ENCODE results near the gene GOLGA6A. TPM values are rescaled to one million over a fixed set of nuclear protein-coding genes. Genes with fewer than 3 reads are reported as not detected.
"Not testable (repeated sequence)": the region's sequence is repeated elsewhere in the genome, so short reads cannot be mapped to it uniquely, and the experiment has no call there.

GOLGA6A gene, protein sequence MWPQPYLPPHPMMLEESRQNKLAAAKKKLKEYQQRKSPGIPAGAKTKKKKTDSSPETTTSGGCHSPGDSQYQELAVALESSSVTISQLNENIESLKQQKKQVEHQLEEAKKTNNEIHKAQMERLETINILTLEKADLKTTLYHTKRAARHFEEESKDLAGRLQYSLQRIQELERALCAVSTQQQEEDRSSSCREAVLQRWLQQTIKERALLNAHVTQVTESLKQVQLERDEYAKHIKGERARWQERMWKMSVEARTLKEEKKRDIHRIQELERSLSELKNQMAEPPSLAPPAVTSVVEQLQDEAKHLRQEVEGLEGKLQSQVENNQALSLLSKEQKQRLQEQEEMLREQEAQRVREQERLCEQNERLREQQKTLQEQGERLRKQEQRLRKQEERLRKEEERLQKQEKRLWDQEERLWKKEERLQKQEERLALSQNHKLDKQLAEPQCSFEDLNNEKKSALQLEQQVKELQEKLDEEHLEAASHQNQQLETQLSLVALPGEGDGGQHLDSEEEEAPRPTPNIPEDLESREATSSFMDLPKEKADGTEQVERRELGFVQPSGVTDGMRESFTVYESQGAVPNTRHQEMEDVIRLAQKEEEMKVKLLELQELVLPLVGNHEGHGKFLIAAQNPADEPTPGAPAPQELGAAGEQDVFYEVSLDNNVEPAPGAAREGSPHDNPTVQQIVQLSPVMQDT
- total RNA-seq: not detected in 2 replicates

GRCh38 chr15:74082450-74082849 lies at the start of gene GOLGA6A:
Gene GOLGA6A (minus strand): TSS chr15:74082550. CDS start chr15:74082509, 41 bp downstream.
- DNase-seq (ENCODE audit: low read depth in 2 of 2): not testable (repeated sequence)

DNA sequence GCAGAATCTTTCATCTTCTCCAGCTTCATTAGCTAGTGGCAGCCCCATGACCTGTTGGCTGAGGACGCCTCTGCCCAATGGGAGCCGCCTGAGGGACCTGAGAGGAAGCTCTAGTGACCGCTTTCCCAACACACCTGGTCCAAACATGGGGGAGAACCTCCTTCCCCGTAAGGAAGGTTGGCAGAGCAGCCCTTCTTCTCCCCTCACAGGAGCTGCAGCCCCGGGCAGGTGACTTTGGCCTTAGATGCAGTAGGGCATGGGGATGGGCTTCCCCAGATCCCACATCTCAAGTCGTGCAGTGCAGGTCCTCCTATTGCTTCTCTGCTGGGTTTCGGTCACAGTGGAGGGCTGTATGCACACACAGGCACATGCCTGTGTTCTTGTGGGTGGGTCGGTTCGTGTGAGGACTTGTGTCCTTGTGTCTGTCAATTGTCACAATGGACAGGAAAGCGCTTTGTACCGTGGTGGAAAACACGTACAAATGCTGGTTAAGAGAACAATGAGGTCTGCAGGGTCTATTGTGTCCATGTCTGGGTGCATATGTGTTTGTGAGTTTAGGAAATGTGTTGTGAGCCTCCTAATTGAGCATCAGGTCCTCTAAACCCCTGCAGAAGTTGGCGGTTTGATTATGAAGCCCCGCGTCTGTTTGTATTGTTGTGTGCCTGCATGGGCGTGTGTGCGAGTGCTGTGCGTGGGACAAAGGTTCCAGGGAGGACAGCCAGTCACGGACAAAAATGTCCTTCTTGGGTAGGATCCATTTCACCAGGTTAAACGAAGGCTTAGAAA lies 49.5 kb upstream of the GOLGA6A start:
- DNase-seq (ENCODE audit: low read depth in 2 of 2): no peak

- DNase-seq (ENCODE audit: low read depth in 2 of 2): no peak
Measured at GRCh38 chr15:74130849-74131627, 48.7 kb upstream of the GOLGA6A start.

DNA sequence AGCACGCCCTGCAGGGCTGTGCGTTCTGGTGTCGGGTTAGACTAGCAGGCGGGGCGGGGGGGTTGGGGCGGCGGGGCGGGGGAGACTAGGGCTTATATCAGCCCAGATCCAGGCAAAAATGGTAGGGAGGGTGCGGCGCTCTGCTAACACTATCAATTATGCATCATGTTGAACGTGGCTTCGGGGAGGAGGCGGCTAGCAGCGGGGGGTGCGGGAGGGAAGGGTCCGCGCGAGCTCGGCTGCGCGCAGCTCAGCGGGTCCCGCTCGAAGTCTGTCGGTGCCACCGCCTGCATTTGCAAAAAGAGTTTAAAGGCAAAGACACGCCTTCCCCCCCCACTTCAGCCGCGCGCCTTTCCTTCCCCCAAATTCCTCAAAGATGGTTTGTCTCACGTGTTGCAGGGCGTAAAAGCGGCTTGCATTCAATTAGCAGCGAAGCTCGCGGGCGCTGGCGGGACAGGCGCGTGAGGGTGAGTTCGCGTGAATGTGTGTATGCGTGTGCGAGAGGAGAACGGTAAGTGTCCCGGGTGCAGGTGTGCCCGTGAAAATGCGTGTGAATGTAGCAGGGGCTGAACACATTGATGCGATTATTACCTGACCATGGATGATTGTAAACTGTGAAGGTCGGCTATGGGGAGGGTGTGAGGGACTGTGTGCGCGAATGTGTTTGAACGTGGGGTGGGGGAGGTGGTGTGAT lies 48.0 kb upstream of the GOLGA6A start, which contains the start of gene ISLR2:
Gene ISLR2 (plus strand): TSS at position 432 of the 694 bp plus-strand sequence. CDS start 2,169 bp downstream, outside the sequence.
- DNase-seq (ENCODE audit: low read depth in 2 of 2): peak in 1 of 2 donors; percentile 21

- DNase-seq (ENCODE audit: low read depth in 2 of 2): no peak
Measured at GRCh38 chr15:74129586-74130154, 47.3 kb upstream of the GOLGA6A start.

DNA sequence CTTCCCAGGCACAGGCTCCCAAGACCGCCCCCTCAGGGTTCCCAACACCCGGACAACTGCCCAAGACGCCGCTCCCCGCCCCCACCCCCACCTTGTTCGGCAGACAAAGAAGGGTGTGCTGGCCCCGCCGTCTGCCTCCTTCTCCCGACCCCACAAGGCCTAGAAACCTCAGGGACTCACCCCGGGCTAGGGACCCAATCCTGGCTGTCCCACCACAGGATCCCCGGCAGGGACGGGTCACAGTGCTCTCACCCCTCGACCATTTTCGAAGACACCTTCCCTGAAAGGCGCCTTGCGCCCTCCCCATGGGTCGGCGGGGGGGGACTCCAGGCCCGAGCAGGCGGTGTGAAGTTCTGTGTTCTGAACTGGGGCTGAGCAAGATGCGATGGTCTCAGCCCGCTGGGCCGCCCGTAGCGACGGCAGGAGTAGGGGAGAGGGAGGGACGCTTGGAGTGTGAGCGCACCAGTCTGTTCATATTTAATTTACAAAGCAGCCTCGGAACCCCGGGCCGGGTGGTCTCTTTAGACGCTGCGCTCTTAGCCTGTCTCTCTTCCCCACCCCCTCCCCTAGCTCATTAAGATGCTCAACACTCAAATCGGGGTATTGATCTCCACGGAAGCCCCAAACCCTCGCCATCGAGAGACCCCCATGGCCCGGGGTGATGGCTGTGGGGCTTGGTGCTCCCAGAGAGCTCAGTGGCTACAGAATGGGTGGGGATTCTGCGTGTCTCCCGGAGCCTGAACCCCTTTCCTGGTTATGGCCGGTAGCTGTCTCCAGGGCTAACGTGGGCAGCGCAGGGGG lies 46.6 kb upstream of the GOLGA6A start:
- no peak for DNase-seq (ENCODE audit: low read depth in 2 of 2)

DNA sequence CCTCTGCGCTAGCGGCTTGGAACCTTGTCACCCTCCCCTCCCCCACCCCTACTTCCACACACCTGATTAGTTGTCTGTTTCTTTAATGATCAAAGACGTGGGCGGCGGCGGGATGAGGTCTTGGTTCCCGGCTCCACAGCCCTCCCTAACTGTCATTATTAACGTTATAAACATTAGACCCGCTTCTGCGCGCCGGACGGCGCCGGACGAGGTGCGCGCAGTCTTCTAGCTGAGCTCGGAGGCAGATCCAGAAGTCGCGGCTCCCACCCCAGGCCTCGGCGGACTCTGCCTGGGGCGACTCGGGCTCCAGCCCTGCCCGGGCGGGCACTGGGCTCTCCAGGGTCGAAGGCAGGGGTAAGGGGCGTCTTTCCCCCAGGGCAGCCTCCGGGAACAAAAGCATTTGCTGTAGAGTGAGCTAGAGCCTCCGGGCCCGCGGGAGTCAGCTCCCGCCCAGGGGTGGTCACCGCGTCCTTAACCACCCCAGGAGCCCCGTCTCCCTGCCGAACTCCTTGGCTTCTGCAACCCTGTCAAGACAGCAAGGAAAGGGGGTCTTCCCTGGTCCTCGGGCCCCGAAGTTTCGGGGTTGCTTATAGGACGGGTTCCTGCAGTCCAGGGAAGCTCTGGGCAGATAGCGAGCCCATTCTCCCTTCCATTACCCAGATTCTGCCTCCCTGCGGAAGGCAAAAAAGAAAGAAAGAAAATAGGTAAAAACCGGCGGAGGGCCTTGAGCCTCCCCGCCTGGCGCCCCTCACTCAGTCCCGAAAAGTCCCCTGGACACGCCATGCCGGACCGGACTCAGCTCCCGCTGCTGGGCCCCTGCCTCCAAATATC lies 45.8 kb upstream of the GOLGA6A start:
- peak in 1 of 2 donors; percentile 23 for DNase-seq (ENCODE audit: low read depth in 2 of 2)

GRCh38 chr15:74127255-74127953 lies 45.1 kb upstream of the GOLGA6A start:
- peak; percentile 58 to 84 for DNase-seq (ENCODE audit: low read depth in 2 of 2)

GRCh38 chr15:74124759-74125158 lies 42.4 kb upstream of the GOLGA6A start:
- no peak for DNase-seq (ENCODE audit: low read depth in 2 of 2)

DNA sequence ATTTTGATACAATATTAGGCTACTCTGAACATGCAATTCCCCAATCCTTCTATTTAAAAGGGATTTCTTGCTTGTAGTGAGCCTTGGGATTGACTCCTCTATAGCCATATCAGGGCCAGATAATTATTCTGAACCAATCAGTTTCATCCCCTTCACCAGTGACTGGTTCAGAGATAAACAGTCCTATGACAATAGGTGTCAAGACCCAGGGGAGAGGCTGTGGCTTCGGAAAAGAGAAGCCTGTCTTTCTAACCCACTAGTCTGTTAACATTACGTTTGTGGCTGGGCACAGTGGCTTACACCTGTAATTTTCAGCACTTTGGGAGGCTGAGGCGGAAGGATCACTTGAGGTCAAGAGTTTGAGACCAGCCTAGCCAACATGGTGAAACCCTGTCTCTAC lies 41.8 kb upstream of the GOLGA6A start:
- DNase-seq (ENCODE audit: low read depth in 2 of 2): no peak

DNA sequence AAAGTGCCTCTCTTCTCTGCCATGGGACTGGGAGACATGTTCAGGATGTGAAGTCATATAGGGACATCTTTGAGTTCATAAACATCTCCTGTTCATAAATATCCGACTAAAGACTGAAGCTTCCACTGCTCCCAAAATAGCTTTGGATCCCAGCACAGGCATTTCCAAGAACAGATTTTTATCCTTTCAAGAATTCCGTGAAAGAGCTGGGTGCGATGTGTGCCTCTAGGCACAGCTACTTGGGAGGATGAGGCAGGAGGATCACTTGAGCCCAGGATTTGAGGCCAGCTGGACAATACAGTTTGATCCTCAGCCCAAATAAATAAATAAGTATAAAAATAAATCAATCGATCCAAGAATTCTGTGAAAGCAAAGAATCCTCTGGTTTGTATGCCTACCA lies 41.3 kb upstream of the GOLGA6A start:
- DNase-seq (ENCODE audit: low read depth in 2 of 2): no peak

GRCh38 chr15:74123131-74123429 lies 40.7 kb upstream of the GOLGA6A start:
- DNase-seq (ENCODE audit: low read depth in 2 of 2): no peak

GRCh38 chr15:74122403-74123130 lies 40.2 kb upstream of the GOLGA6A start:
- no peak for DNase-seq (ENCODE audit: low read depth in 2 of 2)

DNA sequence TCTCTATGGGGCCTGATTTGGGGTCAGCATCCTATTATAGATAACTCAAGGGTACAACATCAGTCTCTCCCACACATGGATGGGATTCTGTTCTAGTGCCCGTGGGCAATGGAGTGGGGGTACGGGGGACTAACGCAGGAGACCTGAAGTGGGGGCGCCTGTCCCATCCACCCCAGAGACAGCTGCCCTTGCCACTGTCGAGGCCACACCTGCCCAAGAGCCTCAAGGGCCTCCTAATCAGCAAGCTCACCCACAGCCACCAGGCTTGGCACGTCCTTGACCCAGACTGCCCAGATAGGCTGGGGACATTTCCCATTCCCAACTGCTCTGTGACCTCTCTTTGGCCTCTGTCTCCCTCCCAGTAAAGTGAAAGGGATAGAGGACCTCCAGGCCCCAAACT lies 39.5 kb upstream of the GOLGA6A start:
- DNase-seq (ENCODE audit: low read depth in 2 of 2): no peak

- no peak for DNase-seq (ENCODE audit: low read depth in 2 of 2)
Measured at GRCh38 chr15:74121039-74121438, 38.7 kb upstream of the GOLGA6A start.

DNA sequence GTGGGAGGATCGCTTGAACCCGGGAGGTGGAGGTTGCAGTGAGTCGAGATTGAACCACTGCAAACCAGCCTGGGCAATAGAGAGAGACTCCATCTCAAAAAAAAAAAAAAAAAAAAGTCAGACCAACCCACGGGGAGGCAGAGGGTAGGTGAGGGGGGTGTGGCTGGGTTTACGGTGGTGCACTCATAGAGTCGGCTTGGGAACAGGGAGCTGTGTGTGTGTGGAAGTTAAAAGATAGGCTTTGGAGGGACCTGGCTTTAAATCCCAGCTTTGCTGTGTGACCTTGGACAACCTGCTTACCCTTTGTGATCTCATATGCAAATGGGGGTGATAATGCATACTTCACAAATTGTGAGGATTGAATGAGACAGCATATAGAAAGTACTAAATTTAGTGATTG lies 38.1 kb upstream of the GOLGA6A start:
- no peak for DNase-seq (ENCODE audit: low read depth in 2 of 2)

GRCh38 chr15:74109713-74110112 lies 27.4 kb upstream of the GOLGA6A start:
- no peak for DNase-seq (ENCODE audit: low read depth in 2 of 2)
